LNCAP (cell line): ENCODE data around the gene SPATA20.

Source experiments
- CTCF ChIP-seq: fragments of 450-650 bp; IDR thresholded peaks from 2 replicates; pipeline ENCODE4 v1.5.1; 2017; ENCODE audit warnings: mild to moderate bottlenecking

Gene SPATA20

GRCh38 chr17:50506298-50506697, 40.7 kb upstream of the SPATA20 start:
- no peak for TF ChIP-seq CTCF

- no peak for TF ChIP-seq CTCF
Observed at GRCh38 chr17:50507871-50508572, 39.0 kb upstream of the SPATA20 start, which contains the start of gene MYCBPAP. MYCBPAP (plus strand) TSS chr17:50508439; CDS start chr17:50508675, 236 bp downstream.

DNA sequence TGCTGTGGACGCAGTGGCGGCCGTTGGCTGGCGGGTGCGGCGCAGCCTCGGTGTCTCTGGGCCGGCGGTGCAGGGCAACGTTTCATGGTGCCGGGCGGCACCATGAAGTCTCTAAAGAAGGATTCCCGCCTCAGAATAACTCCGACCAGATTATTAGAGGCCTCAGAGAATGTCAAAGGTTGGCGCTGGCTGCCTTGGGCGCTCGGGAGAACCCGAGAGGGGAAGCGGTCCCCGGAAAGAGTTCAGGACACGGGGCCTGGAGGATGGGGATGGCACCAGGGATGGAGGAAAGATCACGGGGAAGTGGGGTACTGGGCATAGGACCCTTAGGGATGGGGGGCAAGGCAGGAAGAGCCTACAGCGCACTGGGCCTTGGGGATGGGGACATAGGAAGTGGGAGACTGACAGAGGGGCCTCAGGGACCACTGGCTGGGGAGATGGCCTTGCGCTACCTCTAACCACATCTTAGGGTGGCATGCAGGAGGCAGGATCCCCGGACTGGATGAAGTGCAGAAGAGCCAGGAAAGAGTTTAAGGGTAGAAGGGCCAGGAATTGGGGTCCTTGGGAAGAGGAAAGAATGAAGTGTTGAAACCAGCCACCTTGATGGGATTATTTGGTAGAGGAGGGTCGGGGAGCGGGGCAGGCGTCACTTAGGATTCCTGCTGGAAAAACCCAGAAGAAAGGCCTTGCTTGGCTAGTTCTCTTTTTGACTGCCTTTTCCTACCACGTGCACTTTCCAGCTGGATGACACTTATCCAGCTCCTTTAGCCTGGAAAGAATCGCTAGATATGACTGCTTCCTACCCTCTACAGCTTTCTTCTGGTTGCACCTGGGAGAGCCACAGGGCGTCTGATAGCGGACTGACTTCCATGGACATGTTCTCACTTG, 38.2 kb upstream of the SPATA20 start:
- no peak for TF ChIP-seq CTCF

DNA sequence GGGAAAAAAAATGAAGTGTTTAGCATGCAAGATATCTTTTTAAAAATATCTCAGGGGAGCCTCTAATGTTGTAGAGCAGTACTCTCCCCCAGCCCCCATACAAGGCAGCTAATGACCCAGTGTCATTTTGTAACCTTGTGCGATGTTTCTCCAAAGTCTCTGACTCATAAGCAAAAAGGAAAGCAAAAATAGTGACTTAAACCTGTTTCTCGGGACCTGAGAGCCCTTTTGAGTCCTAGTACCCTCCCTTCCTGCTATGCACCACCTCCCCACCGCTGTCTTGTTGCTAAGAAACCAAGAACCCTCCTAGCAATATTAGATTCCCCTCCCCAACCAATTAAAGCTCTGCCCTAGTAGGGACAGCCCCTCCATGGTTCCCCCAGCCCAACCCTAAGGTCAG, 35.9 kb upstream of the SPATA20 start:
- TF ChIP-seq CTCF, result no peak

DNA sequence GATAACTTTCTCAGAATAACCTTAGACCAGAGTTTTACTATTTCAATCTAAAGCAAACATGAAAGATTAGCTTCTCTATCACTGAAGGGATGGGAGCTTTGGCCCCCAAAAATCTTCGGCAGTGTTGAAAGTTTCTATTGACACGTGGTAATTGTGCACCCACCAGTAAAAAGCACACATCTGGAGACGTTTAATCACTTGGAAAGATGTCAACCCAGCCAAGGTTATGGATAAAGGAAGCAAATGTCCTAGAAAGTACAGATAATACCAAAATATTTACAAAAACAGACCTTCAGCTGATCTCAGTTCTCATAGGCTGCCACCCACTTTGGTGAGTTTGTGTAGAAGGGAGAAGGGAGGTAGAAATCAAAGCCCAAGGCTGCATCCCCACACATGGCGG, 33.5 kb upstream of the SPATA20 start:
- TF ChIP-seq CTCF, result no peak

- TF ChIP-seq CTCF, result no peak
Observed at GRCh38 chr17:50514388-50514787, 32.6 kb upstream of the SPATA20 start.

- TF ChIP-seq CTCF, result no peak
Observed at GRCh38 chr17:50514936-50515702, 31.9 kb upstream of the SPATA20 start.
